IPS DF 4.7 (cell line): Measurements from ENCODE around the gene OLIG3.

Source experiments
- DNase-seq: peaks from one replicate; pipeline ENCODE4 v3.0.0-alpha.2; 2013; ENCODE audit warnings: low spot score; ENCODE audit errors: extremely low read depth

Gene OLIG3

GRCh38 chr6:137496368-137496767 lies 2.2 kb upstream of the OLIG3 start:
- DNase-seq: no peak

- DNase-seq: no peak
Observed at GRCh38 chr6:137495703-137496336, 1.6 kb upstream of the OLIG3 start.

GRCh38 chr6:137494988-137495702 lies 951 bp upstream of the OLIG3 start:
- DNase-seq: no peak

- DNase-seq: no peak
Observed at GRCh38 chr6:137493218-137494038, 766 bp downstream of the OLIG3 start.

GRCh38 chr6:137492289-137493217 lies 1.6 kb downstream of the OLIG3 start:
- no peak for DNase-seq

- no peak for DNase-seq
Observed at GRCh38 chr6:137491478-137491877, 2.7 kb downstream of the OLIG3 start.

GRCh38 chr6:137490961-137491360 lies 3.2 kb downstream of the OLIG3 start:
- no peak for DNase-seq

GRCh38 chr6:137490006-137490905 lies 3.9 kb downstream of the OLIG3 start:
- DNase-seq: no peak

GRCh38 chr6:137489046-137490005 lies 4.9 kb downstream of the OLIG3 start:
- no peak for DNase-seq

GRCh38 chr6:137488150-137489045 lies 5.8 kb downstream of the OLIG3 start:
- DNase-seq: no peak

GRCh38 chr6:137487869-137488149 lies 6.4 kb downstream of the OLIG3 start:
- no peak for DNase-seq

- no peak for DNase-seq
Observed at GRCh38 chr6:137487181-137487868, 6.9 kb downstream of the OLIG3 start.

GRCh38 chr6:137486416-137486815 lies 7.8 kb downstream of the OLIG3 start:
- DNase-seq: no peak

- DNase-seq: no peak
Observed at GRCh38 chr6:137480431-137480830, 13.8 kb downstream of the OLIG3 start.

- no peak for DNase-seq
Observed at GRCh38 chr6:137475103-137475502, 19.1 kb downstream of the OLIG3 start.

- no peak for DNase-seq
Observed at GRCh38 chr6:137473598-137473997, 20.6 kb downstream of the OLIG3 start.

GRCh38 chr6:137472641-137473137 lies 21.5 kb downstream of the OLIG3 start:
- DNase-seq: no peak
